SK-N-SH (cell line): Measurements from ENCODE around the gene GSDMA. TPM values are rescaled to one million over a fixed set of nuclear protein-coding genes. Genes with fewer than 3 reads are reported as not detected.

Experiments used
- CTCF ChIA-PET: fragments of 300-600, 350-600 bp; formaldehyde crosslinking; extraction: SDS; loops from one replicate; lab custom pipeline; 2021; lab: Yijun Ruan, JAX
- POLR2A ChIA-PET: fragments of 350-600 bp; sonication (Branson Sonifier 250); formaldehyde crosslinking; extraction: SDS; loops from one replicate; lab custom pipeline; 2020; ENCODE audit warnings: antibody characterized with exemption, inconsistent platforms; lab: Yijun Ruan, JAX
- DNase-seq: peaks from one replicate; pipeline ENCODE4 v3.0.0; 2012
- H2AFZ ChIP-seq: fragments of 200-600 bp; sonication (generic); 2 replicates; pipeline ENCODE4 v1.8.1; 2016; ENCODE audit warnings: antibody characterized with exemption, mild to moderate bottlenecking, low read depth
- H3F3A ChIP-seq: fragments of 200-600 bp; sonication (generic); replicated peaks from 2 replicates; pipeline ENCODE3; 2016; ENCODE audit warnings: antibody characterized with exemption, mild to moderate bottlenecking; ENCODE audit not compliant: insufficient read depth
- H3K27ac ChIP-seq, 2 experiments: fragments of 200-500 bp in 1 of 2; fragments of 200-600 bp in 1 of 2; sonication (Bioruptor generic) in 1 of 2; sonication (generic), shearing (Covaris generic) in 1 of 2; 2 replicates each; pipeline versions ENCODE4 v1.5.1 to v1.6.1; 2014 to 2016; ENCODE audit warnings: low read depth in 2 of 2, inconsistent platforms in 1 of 2, low read length in 1 of 2, mild to moderate bottlenecking in 1 of 2, mixed read lengths in 1 of 2
- H3K27me3 ChIP-seq: fragments of 200-600 bp; sonication (generic), shearing (Covaris generic); 2 replicates; pipeline ENCODE4 v1.6.1; 2016; ENCODE audit warnings: mixed run types; ENCODE audit not compliant: insufficient read depth
- H3K36me3 ChIP-seq, 2 experiments: fragments of 200-500 bp in 1 of 2; fragments of 200-600 bp in 1 of 2; sonication (Bioruptor generic) in 1 of 2; sonication (generic) in 1 of 2; replicated peaks in 1 of 2; 2 replicates each; pipeline versions ENCODE3 to v1.5.1; 2014 to 2016; ENCODE audit warnings: low read length in 1 of 2, mild to moderate bottlenecking in 1 of 2; ENCODE audit not compliant: insufficient read depth in 2 of 2, control insufficient read depth in 1 of 2
- H3K4me1 ChIP-seq, 2 experiments: fragments of 200-500 bp in 1 of 2; fragments of 200-600 bp in 1 of 2; sonication (Bioruptor generic) in 1 of 2; sonication (generic), shearing (Covaris generic) in 1 of 2; 2 replicates each; pipeline versions ENCODE4 v1.5.1 to v1.6.1; 2014 to 2016; ENCODE audit warnings: low read depth in 1 of 2, low read length in 1 of 2, mixed run types in 1 of 2; ENCODE audit not compliant: insufficient read depth in 2 of 2, control insufficient read depth in 1 of 2
- H3K4me2 ChIP-seq: fragments of 200-600 bp; sonication (generic), shearing (Covaris generic); 2 replicates; pipeline ENCODE4 v1.6.1; 2017; ENCODE audit warnings: mixed run types
- H3K4me3 ChIP-seq, 2 experiments: fragments of 200-500 bp in 1 of 2; fragments of 200-600 bp in 1 of 2; sonication (Bioruptor generic) in 1 of 2; sonication (generic), shearing (Covaris generic) in 1 of 2; 2 replicates each; pipeline versions ENCODE4 v1.5.1 to v1.8.1; 2014 to 2016; ENCODE audit warnings: low read depth in 2 of 2, inconsistent platforms in 1 of 2, low read length in 1 of 2, mild to moderate bottlenecking in 1 of 2, mixed read lengths in 1 of 2, moderate library complexity in 1 of 2
- H3K79me2 ChIP-seq: fragments of 200-600 bp; sonication (generic); 2 replicates; pipeline ENCODE4 v1.8.1; 2017; ENCODE audit warnings: mild to moderate bottlenecking; ENCODE audit not compliant: insufficient read depth
- H3K9ac ChIP-seq: fragments of 200-600 bp; sonication (generic); 2 replicates; pipeline ENCODE4 v1.6.1; 2017; ENCODE audit warnings: mixed run types
- H3K9me2 ChIP-seq: fragments of 200-600 bp; sonication (generic); 2 replicates; pipeline ENCODE4 v1.6.1; 2017; ENCODE audit warnings: mixed run types
- H3K9me3 ChIP-seq: fragments of 200-600 bp; sonication (generic); 2 replicates; pipeline ENCODE4 v1.6.1; 2017; ENCODE audit warnings: mixed run types, mild to moderate bottlenecking, moderate library complexity
- H4K20me1 ChIP-seq: fragments of 200-600 bp; sonication (generic); 2 replicates; pipeline ENCODE4 v1.6.1; 2017; ENCODE audit warnings: mild to moderate bottlenecking, mixed run types; ENCODE audit not compliant: insufficient read depth
- CHD2 ChIP-seq: fragments of 150-350 bp; IDR thresholded peaks from 2 replicates; pipeline ENCODE4 v1.6.1; 2018; ENCODE audit warnings: low read length; ENCODE audit not compliant: partially characterized antibody
- ELF1 ChIP-seq: IDR thresholded peaks from 2 replicates; pipeline ENCODE4 v1.4.0; 2012
- EP300 ChIP-seq, 2 experiments: IDR thresholded peaks; 2 replicates each; pipeline versions ENCODE4 v1.4.0 to v1.6.1; 2012; ENCODE audit warnings: borderline replicate concordance in 1 of 2, low read depth in 1 of 2, low read length in 1 of 2
- EZH2phosphoT487 ChIP-seq: fragments of 200-600 bp; sonication (generic); IDR thresholded peaks from 2 replicates; pipeline ENCODE4 v1.6.1; 2017; ENCODE audit warnings: low read depth, mixed run types, mild to moderate bottlenecking, antibody characterized with exemption, moderate library complexity, borderline replicate concordance
- FOXJ3 ChIP-seq: sonication (generic); formaldehyde crosslinking; IDR thresholded peaks from 2 replicates; pipeline ENCODE4 v1.5.1; 2020; ENCODE audit warnings: mild to moderate bottlenecking, missing genetic modification reagents
- NFIC ChIP-seq: IDR thresholded peaks from 2 replicates; pipeline ENCODE4 v1.4.0; 2012; ENCODE audit warnings: borderline replicate concordance
- POLR2AphosphoS5 ChIP-seq: IDR thresholded peaks from 2 replicates; pipeline ENCODE4 v1.6.1; 2012; ENCODE audit warnings: low read depth, low read length
- SIN3A ChIP-seq: IDR thresholded peaks from 2 replicates; pipeline ENCODE4 v1.6.1; 2012; ENCODE audit warnings: low read depth, mild to moderate bottlenecking, low read length, moderate library complexity, borderline replicate concordance
- SMC3 ChIP-seq: IDR thresholded peaks from 2 replicates; pipeline ENCODE4 v1.6.1; 2012; ENCODE audit warnings: low read depth, low read length, improper control_type of control experiment
- TEAD4 ChIP-seq: IDR thresholded peaks from 2 replicates; pipeline ENCODE4 v1.4.0; 2012; ENCODE audit warnings: mild to moderate bottlenecking, borderline replicate concordance; ENCODE audit not compliant: insufficient read depth
- WGBS: methylation state at CpG from one replicate; pipeline ENCODE4 v1.1.6; 2017; ENCODE audit warnings: low lambda C conversion rate; 5-methylcytosine and 5-hydroxymethylcytosine counted together
- polyA plus RNA-seq, 3 experiments: library from polyadenylated mRNA; depleted of rRNA; stranded (reverse); fragments of >200 nt; gene quantifications; 2 replicates each; pipeline ENCODE4 v1.2.3, GENCODE V29; 2012
- TF ChIP-seq, protein P1 (sequence below): IDR thresholded peaks from 2 replicates; pipeline ENCODE4; 2012
- TF ChIP-seq, protein P2 (sequence below): IDR thresholded peaks from 2 replicates; pipeline ENCODE4 v1.6.1; 2012; ENCODE audit warnings: mild to moderate bottlenecking, low read depth, low read length, moderate library complexity
- TF ChIP-seq, protein P3 (sequence below): fragments of 150-350 bp; IDR thresholded peaks from 2 replicates; pipeline ENCODE4 v1.6.1; 2016; ENCODE audit warnings: mild to moderate bottlenecking, low read depth, low read length
- TF ChIP-seq, protein P4 (sequence below): IDR thresholded peaks from 2 replicates; pipeline ENCODE4 v1.4.0; 2012; ENCODE audit warnings: low read depth, borderline replicate concordance
- TF ChIP-seq, protein P5 (sequence below): IDR thresholded peaks from 2 replicates; pipeline ENCODE4 v1.4.0; 2012; ENCODE audit warnings: low read depth, borderline replicate concordance
- TF ChIP-seq, protein P6 (sequence below): IDR thresholded peaks from 2 replicates; pipeline ENCODE4 v1.4.0; 2012; ENCODE audit warnings: low read depth

GSDMA gene
- polyA plus RNA-seq, 1 of the 3 experiments (the other 2 are of a cell fraction), result not detected

DNA sequence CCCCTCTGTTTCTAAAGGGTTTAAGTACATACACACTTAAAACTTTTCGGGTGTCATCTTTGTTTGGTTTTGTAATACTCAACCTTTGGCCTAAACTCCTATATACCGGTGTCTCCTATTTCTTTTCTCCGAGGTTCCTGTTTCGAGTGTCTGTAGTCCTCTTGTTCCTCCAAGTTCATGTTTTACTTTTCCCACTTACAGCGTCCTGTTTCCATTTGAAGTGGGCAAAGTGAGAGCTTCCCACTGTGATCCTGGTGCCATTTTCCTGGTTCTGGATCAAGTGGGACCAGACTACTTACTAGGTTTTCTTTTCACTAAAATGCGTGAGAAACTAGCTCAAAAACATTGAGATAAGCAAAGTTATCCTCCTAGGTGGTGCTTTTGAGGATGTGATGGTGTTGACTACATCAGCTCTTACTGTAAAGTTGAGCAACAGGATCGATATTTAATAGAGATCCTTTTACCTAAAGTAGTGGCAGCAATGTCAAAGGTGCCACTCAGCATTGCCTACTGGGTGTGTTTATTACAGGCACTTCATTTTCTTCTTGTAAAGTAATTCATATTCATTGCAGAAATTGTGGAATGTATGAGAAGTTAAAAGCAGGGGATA is 19.1 kb downstream of the GSDMA start:
- Histone ChIP-seq H4K20me1 (peaks cover 22% of the 10 kb centered on the region), H3K79me2 (peaks cover 55% of the 10 kb centered on the region), H3K36me3 (peaks cover 25 to 27% of the 10 kb centered on the region in 2 experiments), H3K9ac (peak overlapping the region; percentile 97), H3K9me2 (no peaks in the 10 kb centered on the region), H3K4me3 (peak overlapping the region; percentile 80 to 89), H2AFZ (no peak overlapping the region), H3K4me1 (peaks cover 8% of the 10 kb centered on the region in 2 experiments), H3K4me2 (peak overlapping the region; percentile 94), H3F3A (peaks cover 14% of the 10 kb centered on the region), H3K27ac (0 out of 4 replicates have a peak overlapping the region, but pooled peaks of 1 of the 2 experiments have one; percentile 74), H3K9me3 (no peaks in the 10 kb centered on the region), H3K27me3 (no peaks in the 10 kb centered on the region)
- DNase-seq, result no peak
- 13% methylated on average over 7 of the region's 7 CpGs for WGBS
- TF ChIP-seq, protein P1, sequence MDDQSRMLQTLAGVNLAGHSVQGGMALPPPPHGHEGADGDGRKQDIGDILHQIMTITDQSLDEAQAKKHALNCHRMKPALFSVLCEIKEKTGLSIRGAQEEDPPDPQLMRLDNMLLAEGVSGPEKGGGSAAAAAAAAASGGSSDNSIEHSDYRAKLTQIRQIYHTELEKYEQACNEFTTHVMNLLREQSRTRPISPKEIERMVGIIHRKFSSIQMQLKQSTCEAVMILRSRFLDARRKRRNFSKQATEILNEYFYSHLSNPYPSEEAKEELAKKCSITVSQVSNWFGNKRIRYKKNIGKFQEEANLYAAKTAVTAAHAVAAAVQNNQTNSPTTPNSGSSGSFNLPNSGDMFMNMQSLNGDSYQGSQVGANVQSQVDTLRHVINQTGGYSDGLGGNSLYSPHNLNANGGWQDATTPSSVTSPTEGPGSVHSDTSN, result no peak
- no peak for TF ChIP-seq SIN3A
- TF ChIP-seq TEAD4, result no peak
- TF ChIP-seq FOXJ3 (CRISPR knock-in tag), result no peak
- TF ChIP-seq, protein P2, sequence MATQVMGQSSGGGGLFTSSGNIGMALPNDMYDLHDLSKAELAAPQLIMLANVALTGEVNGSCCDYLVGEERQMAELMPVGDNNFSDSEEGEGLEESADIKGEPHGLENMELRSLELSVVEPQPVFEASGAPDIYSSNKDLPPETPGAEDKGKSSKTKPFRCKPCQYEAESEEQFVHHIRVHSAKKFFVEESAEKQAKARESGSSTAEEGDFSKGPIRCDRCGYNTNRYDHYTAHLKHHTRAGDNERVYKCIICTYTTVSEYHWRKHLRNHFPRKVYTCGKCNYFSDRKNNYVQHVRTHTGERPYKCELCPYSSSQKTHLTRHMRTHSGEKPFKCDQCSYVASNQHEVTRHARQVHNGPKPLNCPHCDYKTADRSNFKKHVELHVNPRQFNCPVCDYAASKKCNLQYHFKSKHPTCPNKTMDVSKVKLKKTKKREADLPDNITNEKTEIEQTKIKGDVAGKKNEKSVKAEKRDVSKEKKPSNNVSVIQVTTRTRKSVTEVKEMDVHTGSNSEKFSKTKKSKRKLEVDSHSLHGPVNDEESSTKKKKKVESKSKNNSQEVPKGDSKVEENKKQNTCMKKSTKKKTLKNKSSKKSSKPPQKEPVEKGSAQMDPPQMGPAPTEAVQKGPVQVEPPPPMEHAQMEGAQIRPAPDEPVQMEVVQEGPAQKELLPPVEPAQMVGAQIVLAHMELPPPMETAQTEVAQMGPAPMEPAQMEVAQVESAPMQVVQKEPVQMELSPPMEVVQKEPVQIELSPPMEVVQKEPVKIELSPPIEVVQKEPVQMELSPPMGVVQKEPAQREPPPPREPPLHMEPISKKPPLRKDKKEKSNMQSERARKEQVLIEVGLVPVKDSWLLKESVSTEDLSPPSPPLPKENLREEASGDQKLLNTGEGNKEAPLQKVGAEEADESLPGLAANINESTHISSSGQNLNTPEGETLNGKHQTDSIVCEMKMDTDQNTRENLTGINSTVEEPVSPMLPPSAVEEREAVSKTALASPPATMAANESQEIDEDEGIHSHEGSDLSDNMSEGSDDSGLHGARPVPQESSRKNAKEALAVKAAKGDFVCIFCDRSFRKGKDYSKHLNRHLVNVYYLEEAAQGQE, result no peak
- TF ChIP-seq SMC3, result no peak
- no peak for TF ChIP-seq ELF1
- no peak for TF ChIP-seq EZH2phosphoT487
- TF ChIP-seq, protein P3, sequence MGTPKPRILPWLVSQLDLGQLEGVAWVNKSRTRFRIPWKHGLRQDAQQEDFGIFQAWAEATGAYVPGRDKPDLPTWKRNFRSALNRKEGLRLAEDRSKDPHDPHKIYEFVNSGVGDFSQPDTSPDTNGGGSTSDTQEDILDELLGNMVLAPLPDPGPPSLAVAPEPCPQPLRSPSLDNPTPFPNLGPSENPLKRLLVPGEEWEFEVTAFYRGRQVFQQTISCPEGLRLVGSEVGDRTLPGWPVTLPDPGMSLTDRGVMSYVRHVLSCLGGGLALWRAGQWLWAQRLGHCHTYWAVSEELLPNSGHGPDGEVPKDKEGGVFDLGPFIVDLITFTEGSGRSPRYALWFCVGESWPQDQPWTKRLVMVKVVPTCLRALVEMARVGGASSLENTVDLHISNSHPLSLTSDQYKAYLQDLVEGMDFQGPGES, result no peak
- TF ChIP-seq NFIC, result no peak
- TF ChIP-seq, protein P4, sequence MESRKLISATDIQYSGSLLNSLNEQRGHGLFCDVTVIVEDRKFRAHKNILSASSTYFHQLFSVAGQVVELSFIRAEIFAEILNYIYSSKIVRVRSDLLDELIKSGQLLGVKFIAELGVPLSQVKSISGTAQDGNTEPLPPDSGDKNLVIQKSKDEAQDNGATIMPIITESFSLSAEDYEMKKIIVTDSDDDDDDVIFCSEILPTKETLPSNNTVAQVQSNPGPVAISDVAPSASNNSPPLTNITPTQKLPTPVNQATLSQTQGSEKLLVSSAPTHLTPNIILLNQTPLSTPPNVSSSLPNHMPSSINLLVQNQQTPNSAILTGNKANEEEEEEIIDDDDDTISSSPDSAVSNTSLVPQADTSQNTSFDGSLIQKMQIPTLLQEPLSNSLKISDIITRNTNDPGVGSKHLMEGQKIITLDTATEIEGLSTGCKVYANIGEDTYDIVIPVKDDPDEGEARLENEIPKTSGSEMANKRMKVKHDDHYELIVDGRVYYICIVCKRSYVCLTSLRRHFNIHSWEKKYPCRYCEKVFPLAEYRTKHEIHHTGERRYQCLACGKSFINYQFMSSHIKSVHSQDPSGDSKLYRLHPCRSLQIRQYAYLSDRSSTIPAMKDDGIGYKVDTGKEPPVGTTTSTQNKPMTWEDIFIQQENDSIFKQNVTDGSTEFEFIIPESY, result no peak
- TF ChIP-seq CHD2, result no peak
- TF ChIP-seq, protein P5, sequence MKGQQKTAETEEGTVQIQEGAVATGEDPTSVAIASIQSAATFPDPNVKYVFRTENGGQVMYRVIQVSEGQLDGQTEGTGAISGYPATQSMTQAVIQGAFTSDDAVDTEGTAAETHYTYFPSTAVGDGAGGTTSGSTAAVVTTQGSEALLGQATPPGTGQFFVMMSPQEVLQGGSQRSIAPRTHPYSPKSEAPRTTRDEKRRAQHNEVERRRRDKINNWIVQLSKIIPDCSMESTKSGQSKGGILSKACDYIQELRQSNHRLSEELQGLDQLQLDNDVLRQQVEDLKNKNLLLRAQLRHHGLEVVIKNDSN, result no peak
- TF ChIP-seq, protein P6, sequence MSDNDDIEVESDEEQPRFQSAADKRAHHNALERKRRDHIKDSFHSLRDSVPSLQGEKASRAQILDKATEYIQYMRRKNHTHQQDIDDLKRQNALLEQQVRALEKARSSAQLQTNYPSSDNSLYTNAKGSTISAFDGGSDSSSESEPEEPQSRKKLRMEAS, result no peak
- no peak for TF ChIP-seq EP300 (IDR thresholded peaks at IDR 0.05; ENCODE audit: borderline replicate concordance in 1 of 2, low read depth in 1 of 2, low read length in 1 of 2)
- TF ChIP-seq POLR2AphosphoS5, result no peak
- POLR2A ChIA-PET, result interaction anchor here (0.8 kb wide), 1 partner anchor 16 kb away, joined by 4 read pairs; no protein-coding TSS in a partner anchor
- CTCF ChIA-PET, result interaction anchor here (0.6 to 5.5 kb wide), 8 partner anchors 12 to 119 kb away, joined by 3 to 33 read pairs (median 3); no protein-coding TSS in a partner anchor
